Fibroblast of lung (primary cell): ENCODE measurements around the gene SYNM. TPM values are rescaled to one million over a fixed set of nuclear protein-coding genes. Genes with fewer than 3 reads are reported as not detected.

Experiments used
- DNase-seq, 2 donors: peaks; one replicate each; pipeline versions ENCODE4 v3.0.0 to v3.0.0-alpha.2; 2010; ENCODE audit warnings: low read depth in 2 of 2
- H2AFZ ChIP-seq: 2 replicates; pipeline ENCODE4 v1.5.1; 2012; ENCODE audit warnings: low read length, control low read depth, inconsistent platforms
- H3K27ac ChIP-seq: 2 replicates; pipeline ENCODE4 v1.5.1; 2011; ENCODE audit warnings: low read length, control low read depth; ENCODE audit not compliant: insufficient read depth
- H3K27me3 ChIP-seq: 2 replicates; pipeline ENCODE4 v1.5.1; 2011; ENCODE audit warnings: mild to moderate bottlenecking, low read length; ENCODE audit not compliant: control insufficient read depth, insufficient read depth
- H3K36me3 ChIP-seq: 2 replicates; pipeline ENCODE4 v1.5.1; 2011; ENCODE audit warnings: low read length; ENCODE audit not compliant: control insufficient read depth, insufficient read depth
- H3K4me1 ChIP-seq: 2 replicates; pipeline ENCODE4 v1.5.1; 2011; ENCODE audit warnings: low read length; ENCODE audit not compliant: control insufficient read depth, insufficient read depth; ENCODE audit errors: extremely low read depth
- H3K4me2 ChIP-seq: 2 replicates; pipeline ENCODE4 v1.5.1; 2011; ENCODE audit warnings: low read length, control low read depth; ENCODE audit not compliant: insufficient read depth; ENCODE audit errors: extremely low read depth
- H3K4me3 ChIP-seq, 4 experiments: fragments of 200-600 bp in 1 of 4; sonication (generic) in 1 of 4; replicated peaks in 1 of 4; 2 replicates each; pipeline ENCODE4 v1.5.1; 2011 to 2016; ENCODE audit warnings: low read length in 4 of 4, low read depth in 3 of 4, mild to moderate bottlenecking in 3 of 4, control low read depth in 2 of 4, inconsistent platforms in 1 of 4, mixed read lengths in 1 of 4; ENCODE audit not compliant: insufficient read depth in 1 of 4; ENCODE audit errors: control extremely low read depth in 1 of 4
- H3K79me2 ChIP-seq: 2 replicates; pipeline ENCODE4 v1.5.1; 2012; ENCODE audit warnings: mild to moderate bottlenecking, low read length, inconsistent platforms; ENCODE audit not compliant: control insufficient read depth, insufficient read depth
- H3K9ac ChIP-seq: 2 replicates; pipeline ENCODE4 v1.5.1; 2011; ENCODE audit warnings: mild to moderate bottlenecking, low read length, control low read depth; ENCODE audit not compliant: insufficient read depth
- H3K9me3 ChIP-seq: 2 replicates; pipeline ENCODE4 v1.5.1; 2012; ENCODE audit warnings: low read depth, low read length; ENCODE audit not compliant: control insufficient read depth, insufficient read depth
- H4K20me1 ChIP-seq: 2 replicates; pipeline ENCODE4 v1.5.1; 2011; ENCODE audit warnings: low read length; ENCODE audit not compliant: control insufficient read depth, insufficient read depth; ENCODE audit errors: extremely low read depth
- CTCF ChIP-seq, 2 donors: IDR thresholded peaks in 1 of 2; conservative IDR thresholded peaks in 1 of 2; 1 replicate in 1 of 2; 2 replicates in 1 of 2; pipeline ENCODE4 v1.5.1; 2011 to 2012; ENCODE audit warnings: low read length in 2 of 2, control low read depth in 1 of 2, inconsistent platforms in 1 of 2, low read depth in 1 of 2, mild to moderate bottlenecking in 1 of 2
- EZH2 ChIP-seq: IDR thresholded peaks from 2 replicates; pipeline ENCODE4 v1.5.1; 2012; ENCODE audit warnings: low read length, control low read depth, mild to moderate bottlenecking; ENCODE audit errors: missing control alignments
- polyA plus RNA-seq, 2 donors: library from polyadenylated mRNA; depleted of rRNA in 1 of 2; stranded (reverse) in 1 of 2; unstranded in 1 of 2; fragments of >200 nt; gene quantifications; 2 replicates each; pipeline ENCODE4 v1.2.1, GENCODE V29; 2011 to 2012; ENCODE audit warnings: missing spikeins in 1 of 2
- total RNA-seq: library from RNA; depleted of rRNA; stranded (reverse); fragments of >200 nt; gene quantifications from 2 replicates; pipeline ENCODE4 v1.2.1, GENCODE V29; 2014

Gene SYNM
- total and polyA plus RNA-seq, 2 donors (not counting 1 experiment from before 2014, with no cell fraction given), result 1.8 to 8.6 TPM

- Histone ChIP-seq H3K27me3 (no peaks in the 10 kb centered on the region), H3K4me2 (no peak overlapping the region), H2AFZ (no peak overlapping the region), H3K9me3 (no peaks in the 10 kb centered on the region), H3K79me2 (no peaks in the 10 kb centered on the region), H3K9ac (no peak overlapping the region), H3K27ac (no peak overlapping the region), H3K36me3 (peaks cover 2% of the 10 kb centered on the region), H3K4me1 (peaks cover 14% of the 10 kb centered on the region), H4K20me1 (no peaks in the 10 kb centered on the region), H3K4me3 (no peak overlapping the region)
- no peak for TF ChIP-seq EZH2
- no peak for TF ChIP-seq CTCF (conservative IDR thresholded peaks at IDR 0.05 in 1 of 2, IDR thresholded peaks at IDR 0.05 in 1 of 2; ENCODE audit: low read depth in 1 of 2, low read length in 2 of 2)
- no peak for DNase-seq
These were observed 61.2 kb downstream of the SYNM start for GRCh38 chr15:99165956-99166689.

GRCh38 chr15:99167201-99167600 is 62.3 kb downstream of the SYNM start:
- peaks cover 2% of the 10 kb centered on the region for H3K36me3 ChIP-seq
- H3K27me3 ChIP-seq, result no peaks in the 10 kb centered on the region
- no peaks in the 10 kb centered on the region for H4K20me1 ChIP-seq
- no peak for DNase-seq
- TF ChIP-seq CTCF (conservative IDR thresholded peaks at IDR 0.05 in 1 of 2, IDR thresholded peaks at IDR 0.05 in 1 of 2; ENCODE audit: low read depth in 1 of 2, low read length in 2 of 2), result no peak
- TF ChIP-seq EZH2, result no peak
- H3K4me3 ChIP-seq, result no peak overlapping the region
- H3K79me2 ChIP-seq, result no peaks in the 10 kb centered on the region
- no peak overlapping the region for H3K27ac ChIP-seq
- no peaks in the 10 kb centered on the region for H3K9me3 ChIP-seq
- no peak overlapping the region for H2AFZ ChIP-seq
- peaks cover 14% of the 10 kb centered on the region for H3K4me1 ChIP-seq
- no peak overlapping the region for H3K9ac ChIP-seq
- no peak overlapping the region for H3K4me2 ChIP-seq

- DNase-seq, result no peak
- Histone ChIP-seq H3K27me3 (no peaks in the 10 kb centered on the region), H3K36me3 (peaks cover 3% of the 10 kb centered on the region), H3K9me3 (no peaks in the 10 kb centered on the region), H3K4me3 (no peak overlapping the region), H3K27ac (no peak overlapping the region), H3K79me2 (no peaks in the 10 kb centered on the region), H4K20me1 (no peaks in the 10 kb centered on the region), H2AFZ (no peak overlapping the region), H3K4me2 (no peak overlapping the region), H3K9ac (no peak overlapping the region), H3K4me1 (peaks cover 14% of the 10 kb centered on the region)
- TF ChIP-seq CTCF (conservative IDR thresholded peaks at IDR 0.05 in 1 of 2, IDR thresholded peaks at IDR 0.05 in 1 of 2; ENCODE audit: low read depth in 1 of 2, low read length in 2 of 2) (no peak), EZH2 (no peak)
These were observed 62.8 kb downstream of the SYNM start for GRCh38 chr15:99167640-99168039.
